NCI-H82 treated with DMSO at 0.1 percent for 48 hours (cell line): ENCODE measurements around the gene GPR137.
"Not testable (repeated sequence)": the region's sequence is repeated elsewhere in the genome, so short reads cannot be mapped to it uniquely, and the experiment has no call there.

Source experiments
- DNase-seq: peaks from one replicate; lab custom pipeline; 2025; ENCODE audit not compliant: unreplicated experiment; lab: John Stamatoyannopoulos, UW

GPR137 gene

DNA sequence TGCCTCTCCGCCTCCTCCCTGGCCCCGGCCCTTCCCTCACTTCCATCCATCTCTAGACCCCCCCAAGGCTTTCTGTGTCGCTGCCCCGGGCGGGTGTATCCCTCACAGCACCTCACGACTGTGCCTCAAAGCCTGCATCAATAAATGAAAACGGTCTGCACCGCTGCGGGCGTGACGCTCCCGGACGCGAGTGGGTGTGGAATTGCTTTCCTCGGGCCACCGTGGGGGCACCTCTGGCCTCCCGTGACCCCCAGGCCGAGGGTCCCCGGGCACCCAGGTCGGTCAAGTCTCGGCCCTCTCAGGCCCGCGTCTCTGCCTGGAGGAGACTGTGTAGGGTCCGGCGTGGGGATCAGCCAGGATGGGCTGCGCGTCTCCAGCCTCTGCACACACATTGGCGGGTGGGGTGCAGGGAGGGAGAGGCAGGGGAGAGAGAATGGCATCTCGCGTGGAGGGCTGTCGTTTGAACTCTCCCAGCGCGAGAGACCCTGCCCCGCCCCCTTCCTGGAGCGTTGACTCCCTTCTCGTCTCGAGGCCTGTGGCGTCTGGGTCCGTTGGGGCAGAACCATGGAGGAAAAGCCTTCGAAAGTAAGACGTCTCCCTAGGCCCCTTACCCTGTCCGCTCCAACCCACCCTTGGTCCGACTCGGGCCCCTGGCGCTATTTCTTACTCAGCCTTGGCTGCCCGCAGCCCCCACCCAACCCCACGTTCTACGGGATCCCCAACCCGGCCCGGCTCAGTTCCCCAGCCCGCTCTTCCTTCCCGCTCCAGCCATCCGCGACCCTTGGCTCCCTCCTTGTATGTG, 14.4 kb downstream of the GPR137 start, which contains the start of gene CATSPERZ:
Gene CATSPERZ (plus strand): TSS at position 512 of the 802 bp plus-strand sequence. CDS start 53 bp downstream, at position 565.
- DNase-seq = no peak

DNA sequence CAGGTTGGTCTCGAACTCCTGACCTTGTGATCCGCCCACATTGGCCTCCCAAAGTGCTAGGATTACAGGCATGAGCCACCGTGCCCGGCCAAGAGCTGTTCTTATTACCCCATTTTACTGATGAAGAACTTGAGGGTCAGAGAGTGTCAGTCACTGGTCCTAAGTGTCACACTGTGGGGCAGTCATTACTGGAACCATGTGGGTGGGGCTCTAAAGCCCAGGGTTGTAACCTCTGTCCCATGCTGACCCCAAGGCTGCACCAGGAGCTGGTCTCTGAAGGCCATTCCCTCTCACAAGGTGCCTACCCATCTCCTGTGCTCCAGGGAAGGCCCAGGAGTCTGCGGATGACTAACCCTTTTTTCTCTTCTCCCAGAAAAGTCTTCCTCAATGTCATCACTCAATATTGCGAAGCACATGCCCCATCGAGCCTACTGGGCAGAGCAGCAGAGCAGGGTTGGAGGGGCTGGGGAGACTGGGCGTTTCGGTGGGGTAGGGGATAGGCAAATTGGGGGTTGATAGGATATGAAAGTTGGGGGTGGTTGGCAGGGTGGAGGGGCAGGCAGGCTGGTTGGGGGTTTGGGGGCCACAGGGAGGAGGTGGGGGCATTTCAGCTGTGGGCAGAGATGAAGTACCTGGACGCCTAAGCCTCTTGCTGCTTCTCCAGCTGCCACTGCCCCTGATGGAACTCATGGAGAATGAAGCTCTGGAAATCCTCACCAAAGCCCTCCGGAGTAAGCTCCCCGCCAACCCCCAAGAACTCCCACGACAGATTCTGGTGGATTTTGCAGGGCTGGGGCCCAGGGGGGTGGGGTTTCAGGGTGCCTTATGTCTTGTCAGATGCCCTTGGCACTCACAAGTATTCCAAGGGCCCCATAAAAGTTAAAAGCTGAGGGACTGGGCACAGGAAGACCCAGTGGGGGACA, 17.7 kb downstream of the GPR137 start:
- no peak for DNase-seq

DNA sequence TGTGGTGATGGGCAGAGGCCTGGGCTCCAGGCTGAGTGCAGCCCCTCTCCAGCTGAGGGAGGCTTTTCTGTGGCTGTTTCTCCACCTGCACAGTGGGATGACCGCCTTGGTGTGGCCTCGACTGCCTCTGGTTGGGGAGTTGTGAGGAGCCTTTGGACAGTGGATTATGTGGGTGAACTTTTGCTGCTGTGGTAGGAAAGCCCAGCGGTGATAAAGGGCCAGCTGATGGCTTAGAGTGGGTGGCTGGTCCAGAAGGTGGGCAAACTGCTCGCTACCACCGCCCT, 18.3 kb downstream of the GPR137 start:
- no peak for DNase-seq

DNA sequence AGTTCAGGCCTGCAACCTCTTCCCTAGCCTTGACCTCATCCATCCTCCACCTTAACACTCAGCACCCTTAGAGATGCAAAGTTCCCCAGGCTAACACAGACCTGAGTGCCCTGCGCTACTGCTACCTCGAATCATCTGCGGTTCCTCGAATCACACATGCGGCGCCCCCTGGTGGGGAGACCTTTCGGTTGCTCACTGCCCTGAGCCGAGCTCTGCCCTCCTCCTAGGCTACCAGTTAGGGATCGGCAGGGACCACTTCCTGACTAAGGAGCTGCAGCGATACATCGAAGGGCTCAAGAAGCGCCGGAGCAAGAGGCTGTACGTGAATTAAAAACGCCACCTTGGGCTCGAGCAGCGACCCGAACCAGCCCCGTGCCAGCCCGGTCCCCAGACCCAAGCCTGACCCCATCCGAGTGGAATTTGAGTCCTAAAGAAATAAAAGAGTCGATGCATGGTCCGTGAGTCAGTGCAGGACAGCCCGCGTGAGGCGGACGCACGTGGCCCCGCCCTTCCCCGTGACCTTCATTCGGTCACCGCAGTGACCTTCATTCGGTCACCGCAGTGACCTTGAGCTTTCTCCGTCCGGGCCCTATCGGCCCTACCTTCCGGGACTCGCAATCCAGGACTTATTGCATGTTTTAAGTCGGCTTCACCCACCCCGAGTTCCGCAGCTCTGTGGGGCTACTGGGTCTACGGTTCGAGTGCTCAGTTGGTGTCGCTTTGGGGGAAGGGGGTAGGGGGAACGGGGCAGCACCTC, 18.8 kb downstream of the GPR137 start:
- peak; percentile 67 for DNase-seq

DNA sequence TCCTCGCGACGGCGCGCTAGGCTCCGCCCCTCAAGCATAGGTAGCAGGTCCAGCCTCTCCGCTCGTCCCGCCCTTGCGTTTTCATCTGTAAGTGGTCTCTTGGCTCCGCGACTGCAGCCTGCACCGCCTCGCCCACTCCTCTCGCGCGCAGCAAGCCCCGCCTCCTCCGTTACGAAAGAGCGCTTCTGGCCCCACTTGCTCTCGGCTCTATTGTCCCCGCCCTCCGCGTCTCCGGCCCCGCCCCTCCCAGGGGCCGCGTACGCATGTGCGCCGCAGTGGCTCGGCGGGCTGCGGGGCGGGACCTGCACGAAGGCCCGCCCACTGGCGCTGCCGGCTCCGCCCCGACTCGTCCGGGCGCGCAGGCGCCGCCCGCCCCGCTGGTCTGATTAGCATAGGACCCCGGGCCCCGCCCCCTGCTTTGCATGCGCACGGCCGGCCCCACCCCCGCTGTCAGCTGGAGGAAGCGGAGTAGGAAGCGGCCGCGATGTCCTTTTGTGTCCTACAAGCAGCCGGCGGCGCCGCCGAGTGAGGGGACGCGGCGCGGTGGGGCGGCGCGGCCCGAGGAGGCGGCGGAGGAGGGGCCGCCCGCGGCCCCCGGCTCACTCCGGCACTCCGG, 19.5 kb downstream of the GPR137 start, which contains the start of gene ESRRA:
Gene ESRRA (plus strand): TSS at position 450 of the 616 bp plus-strand sequence. CDS start 1,656 bp downstream, outside the sequence.
- DNase-seq = peak; percentile 96

DNA sequence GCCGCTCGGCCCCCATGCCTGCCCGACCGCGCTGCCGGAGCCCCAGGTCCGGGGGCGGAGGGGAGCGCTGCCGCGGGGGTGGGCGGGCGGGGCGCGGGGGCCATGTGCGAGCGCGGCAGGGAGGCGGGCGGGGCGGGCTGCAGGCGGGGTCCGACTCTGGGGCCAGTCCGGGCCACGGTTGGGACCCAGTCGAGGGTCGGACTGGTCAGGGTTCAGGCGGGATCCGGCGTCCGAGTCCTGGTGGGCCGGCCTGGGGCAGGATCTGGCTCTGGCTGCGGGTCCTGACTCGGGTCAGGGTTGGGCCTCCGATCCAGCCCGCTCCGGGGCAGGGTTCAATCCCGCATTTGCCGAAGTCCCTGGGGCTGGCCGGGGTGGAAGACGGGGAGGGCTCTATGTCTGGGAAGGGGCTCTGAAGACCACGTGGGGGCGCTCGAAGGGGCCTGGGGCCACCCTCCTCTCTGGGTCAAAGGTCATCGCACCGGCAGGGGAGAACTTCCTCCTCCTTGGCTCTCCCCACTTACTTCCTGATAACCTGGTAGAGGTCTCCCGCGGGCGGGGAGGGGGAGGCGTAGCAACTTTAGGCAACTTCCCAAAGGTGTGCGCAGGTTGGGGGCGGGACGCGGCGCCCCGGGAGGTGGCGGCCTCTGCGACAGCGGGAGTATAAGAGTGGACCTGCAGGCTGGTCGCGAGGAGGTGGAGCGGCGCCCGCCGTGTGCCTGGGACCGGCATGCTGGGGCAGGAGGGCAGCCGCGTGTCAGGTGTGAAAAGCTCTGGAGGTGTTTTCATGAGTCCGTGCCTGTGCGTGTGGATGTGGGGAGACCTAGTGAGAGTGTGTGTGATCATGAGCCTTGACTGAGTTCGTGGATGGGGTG, 20.3 kb downstream of the GPR137 start:
- DNase-seq = peak; percentile 39

DNA sequence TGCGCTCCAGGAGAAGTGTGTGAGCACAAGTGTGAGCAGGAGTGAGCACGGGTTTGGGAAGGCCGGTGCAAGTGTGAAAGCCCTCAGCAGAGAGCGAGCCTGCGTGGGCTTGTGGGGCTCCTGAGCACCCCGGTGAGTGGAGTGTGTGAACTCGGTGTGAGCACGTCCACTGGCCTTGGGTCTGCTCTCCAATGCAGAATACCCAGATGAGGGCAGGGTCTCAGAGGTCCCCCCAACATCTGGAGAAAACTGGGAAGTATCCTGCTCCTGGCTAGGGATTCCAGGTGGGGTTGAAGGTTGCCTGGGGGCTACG, 20.9 kb downstream of the GPR137 start:
- no peak for DNase-seq

DNA sequence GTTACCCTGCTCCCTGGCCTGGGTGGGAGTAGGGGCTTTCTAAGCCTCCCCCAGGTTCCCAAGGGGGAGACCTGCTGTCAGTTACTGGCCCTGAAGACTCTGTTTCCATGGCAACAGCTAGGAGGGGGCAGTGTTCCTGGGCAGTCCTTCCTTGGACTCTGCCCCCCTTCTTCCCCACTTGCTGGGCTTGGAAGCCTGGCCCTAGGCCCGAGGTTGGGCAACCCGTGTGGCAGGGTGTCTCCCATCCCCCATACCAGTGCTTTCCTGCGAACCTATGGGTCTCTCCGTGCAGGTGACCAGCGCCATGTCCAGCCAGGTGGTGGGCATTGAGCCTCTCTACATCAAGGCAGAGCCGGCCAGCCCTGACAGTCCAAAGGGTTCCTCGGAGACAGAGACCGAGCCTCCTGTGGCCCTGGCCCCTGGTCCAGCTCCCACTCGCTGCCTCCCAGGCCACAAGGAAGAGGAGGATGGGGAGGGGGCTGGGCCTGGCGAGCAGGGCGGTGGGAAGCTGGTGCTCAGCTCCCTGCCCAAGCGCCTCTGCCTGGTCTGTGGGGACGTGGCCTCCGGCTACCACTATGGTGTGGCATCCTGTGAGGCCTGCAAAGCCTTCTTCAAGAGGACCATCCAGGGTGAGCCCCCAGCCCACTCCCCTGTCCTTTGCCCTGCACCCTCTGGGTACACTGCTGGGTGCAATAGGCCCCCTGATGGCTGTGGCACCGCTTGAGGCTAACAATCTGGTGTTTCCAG, 21.4 kb downstream of the GPR137 start:
- DNase-seq = no peak

DNA sequence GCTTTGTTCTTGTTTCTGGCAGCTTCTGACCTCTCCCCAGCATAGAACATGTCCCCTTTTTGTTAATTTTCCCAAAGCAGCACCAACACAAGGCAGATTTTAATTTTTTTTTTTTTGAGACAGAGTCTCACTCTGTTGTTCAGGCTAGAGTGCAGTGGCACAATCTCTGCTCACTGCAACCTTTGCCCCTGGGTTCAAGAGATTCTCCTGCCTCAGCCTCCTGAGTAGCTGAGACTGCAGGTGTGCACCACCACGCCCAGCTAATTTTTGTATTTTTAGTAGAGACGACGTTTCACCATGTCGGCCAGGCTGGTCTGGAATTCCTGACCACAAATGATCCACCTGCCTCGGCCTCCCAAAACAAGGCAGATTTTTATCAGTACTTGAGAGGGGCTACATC, 22.1 kb downstream of the GPR137 start:
- not testable (repeated sequence) for DNase-seq

DNA sequence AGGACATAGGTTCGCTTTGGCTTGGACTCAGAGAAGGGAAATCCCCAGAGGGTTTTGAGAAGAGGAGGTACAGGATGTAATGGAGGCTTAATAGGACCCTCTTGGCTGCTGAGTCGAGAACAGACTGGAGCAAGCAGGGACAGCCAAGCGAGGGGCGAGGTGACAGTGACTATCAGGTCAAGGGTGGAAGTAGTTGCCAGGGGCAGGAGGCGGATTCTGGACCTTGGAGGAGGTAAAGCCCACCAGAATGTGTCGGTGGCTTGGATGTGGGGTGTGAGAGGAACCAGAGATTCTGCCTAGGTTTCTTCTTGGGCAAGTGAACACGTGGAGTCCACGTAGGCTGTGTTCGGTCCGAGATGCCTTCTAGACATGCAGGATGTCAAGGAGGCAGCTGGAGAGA, 27.3 kb downstream of the GPR137 start:
- no peak for DNase-seq

DNA sequence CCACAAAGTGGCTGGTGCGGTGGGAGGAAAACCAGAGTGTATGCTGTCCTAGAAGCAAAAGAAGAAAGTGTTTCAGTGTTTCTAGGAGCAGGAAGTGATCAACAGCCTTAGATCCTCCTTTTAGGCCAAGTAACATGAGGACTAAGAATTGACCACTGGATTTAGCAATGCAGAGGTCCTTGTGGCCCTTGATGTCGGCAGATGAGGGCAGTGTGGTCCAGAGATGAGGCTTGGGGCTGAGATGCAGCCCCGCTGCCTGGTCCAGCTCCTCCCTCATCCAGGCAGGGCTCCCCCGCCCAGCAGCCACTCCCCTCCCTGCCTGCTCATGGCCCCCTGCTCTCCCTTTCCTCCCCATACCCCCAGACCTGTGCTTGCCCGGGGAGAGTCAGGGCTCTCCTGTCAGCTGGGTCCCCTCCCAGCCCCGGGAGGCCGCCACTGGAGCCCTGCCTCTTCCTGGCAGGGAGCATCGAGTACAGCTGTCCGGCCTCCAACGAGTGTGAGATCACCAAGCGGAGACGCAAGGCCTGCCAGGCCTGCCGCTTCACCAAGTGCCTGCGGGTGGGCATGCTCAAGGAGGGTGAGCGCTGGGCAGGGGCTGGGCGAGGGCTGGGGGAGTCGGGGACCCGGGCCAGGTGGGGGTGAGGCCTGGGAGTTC, 28.0 kb downstream of the GPR137 start:
- no peak for DNase-seq

DNA sequence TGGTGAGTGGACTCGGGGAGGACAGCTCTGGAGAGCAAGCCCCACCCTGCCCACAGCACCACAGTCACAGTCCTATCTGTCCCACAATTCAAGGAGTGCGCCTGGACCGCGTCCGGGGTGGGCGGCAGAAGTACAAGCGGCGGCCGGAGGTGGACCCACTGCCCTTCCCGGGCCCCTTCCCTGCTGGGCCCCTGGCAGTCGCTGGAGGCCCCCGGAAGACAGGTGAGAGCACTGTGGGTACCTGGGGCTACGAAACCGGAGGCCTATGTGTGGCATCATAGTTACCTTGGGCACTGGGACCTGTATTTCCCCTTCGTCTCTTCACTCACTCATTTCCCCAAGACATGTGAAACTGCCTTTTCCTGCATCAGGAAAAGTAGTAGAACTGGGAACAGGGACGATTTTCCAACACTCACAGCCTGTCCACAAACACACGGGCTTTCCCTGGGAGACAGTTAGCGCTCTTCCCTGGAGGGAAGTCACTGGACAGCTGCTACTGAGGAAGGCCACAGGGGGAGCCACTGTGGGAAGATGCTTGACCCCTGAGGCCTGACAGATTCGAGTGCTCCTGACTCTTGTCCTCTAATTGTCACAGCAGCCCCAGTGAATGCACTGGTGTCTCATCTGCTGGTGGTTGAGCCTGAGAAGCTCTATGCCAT, 28.6 kb downstream of the GPR137 start:
- DNase-seq = no peak

DNA sequence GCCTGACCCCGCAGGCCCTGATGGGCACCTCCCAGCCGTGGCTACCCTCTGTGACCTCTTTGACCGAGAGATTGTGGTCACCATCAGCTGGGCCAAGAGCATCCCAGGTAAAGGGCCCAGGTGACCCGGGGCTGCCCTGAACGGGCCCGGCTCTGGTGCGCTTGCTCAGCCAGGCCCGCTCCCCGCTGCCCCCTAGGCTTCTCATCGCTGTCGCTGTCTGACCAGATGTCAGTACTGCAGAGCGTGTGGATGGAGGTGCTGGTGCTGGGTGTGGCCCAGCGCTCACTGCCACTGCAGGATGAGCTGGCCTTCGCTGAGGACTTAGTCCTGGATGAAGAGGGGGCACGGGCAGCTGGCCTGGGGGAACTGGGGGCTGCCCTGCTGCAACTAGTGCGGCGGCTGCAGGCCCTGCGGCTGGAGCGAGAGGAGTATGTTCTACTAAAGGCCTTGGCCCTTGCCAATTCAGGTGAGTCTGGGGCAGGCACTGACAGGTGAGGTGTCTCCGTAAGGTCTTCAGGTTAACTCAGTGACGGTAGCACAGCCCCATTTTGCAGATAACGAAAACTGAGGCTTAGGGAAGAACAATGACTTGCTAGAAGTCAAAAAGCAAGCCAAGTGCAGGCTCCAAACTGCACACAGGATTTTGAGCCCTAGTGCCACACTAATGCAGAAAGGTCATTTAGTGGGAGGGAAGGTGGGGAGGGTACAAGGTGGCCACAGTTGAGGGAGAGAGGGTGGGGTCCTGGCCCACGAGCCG, 29.3 kb downstream of the GPR137 start:
- no peak for DNase-seq

DNA sequence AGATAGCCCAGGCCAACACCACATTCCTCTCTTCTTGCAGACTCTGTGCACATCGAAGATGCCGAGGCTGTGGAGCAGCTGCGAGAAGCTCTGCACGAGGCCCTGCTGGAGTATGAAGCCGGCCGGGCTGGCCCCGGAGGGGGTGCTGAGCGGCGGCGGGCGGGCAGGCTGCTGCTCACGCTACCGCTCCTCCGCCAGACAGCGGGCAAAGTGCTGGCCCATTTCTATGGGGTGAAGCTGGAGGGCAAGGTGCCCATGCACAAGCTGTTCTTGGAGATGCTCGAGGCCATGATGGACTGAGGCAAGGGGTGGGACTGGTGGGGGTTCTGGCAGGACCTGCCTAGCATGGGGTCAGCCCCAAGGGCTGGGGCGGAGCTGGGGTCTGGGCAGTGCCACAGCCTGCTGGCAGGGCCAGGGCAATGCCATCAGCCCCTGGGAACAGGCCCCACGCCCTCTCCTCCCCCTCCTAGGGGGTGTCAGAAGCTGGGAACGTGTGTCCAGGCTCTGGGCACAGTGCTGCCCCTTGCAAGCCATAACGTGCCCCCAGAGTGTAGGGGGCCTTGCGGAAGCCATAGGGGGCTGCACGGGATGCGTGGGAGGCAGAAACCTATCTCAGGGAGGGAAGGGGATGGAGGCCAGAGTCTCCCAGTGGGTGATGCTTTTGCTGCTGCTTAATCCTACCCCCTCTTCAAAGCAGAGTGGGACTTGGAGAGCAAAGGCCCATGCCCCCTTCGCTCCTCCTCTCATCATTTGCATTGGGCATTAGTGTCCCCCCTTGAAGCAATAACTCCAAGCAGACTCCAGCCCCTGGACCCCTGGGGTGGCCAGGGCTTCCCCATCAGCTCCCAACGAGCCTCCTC, 30.2 kb downstream of the GPR137 start:
- DNase-seq = not testable (repeated sequence)

DNA sequence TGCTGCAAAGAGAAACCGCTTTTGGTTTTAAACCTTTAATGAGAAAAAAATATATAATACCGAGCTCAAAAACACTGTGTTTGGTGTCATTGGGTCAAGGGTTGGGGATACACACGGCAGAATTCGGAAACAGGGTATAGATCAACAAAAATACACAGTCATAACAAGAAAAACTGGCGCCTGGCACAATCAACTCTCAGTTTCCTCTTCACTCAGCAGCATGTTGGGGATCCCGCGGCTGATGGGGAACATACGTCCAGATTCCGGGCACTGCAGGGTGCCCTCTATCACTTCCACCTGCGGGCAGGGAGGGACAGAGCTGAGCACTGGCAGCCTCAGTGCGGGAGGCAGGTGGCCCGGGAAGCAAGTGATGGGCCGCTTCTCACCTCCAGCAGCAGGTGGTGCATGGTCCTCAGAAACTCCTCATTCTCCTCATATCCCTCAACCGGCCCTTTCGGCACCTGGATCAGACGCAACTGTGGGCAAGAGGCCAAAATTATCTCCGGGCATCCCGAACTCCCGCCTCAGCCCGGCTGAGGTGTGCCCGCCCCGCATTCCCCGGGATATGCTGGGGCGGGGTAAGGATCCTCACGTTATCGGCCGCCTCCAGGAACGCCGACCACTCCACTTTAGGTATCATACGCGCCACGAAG, 31.1 kb downstream of the GPR137 start:
- DNase-seq = no peak

DNA sequence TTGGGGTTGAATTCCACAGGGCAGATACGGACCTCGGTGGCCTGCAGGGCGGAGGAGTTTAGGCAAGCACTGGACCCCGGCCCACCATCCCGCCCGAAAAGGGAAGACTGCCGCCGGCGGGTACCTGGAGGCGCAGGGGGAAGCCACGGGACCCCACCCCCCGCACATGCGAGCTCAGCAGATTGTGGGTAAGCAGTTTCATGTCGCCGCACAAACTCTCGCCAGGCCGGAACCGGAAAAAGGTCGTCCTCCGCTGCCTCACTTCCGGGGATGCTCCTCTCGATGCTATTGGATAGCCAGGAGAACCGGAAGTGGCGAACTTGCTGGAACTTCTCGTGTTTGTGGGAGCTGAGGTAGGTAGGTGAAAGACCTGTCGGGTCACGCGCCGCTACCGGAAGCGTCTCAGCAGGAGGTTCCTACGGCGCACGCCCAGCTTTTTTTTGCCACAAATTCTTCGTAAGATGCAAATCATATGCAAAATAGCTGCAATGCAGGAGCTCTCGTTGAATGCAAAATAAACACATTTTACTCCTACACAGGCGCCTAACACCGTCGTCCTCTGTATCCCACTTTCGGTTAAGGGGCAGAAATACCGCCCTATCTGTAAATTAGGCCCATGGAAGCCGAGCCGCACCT, 31.8 kb downstream of the GPR137 start, which contains the start of gene TRMT112:
Gene TRMT112 (minus strand): TSS at position 235 of the 636 bp plus-strand sequence. CDS start 33 bp downstream, at position 202.
- DNase-seq = peak; percentile 86
